ENCODE measurements around the gene PTPRM.

The PTPRM gene

GRCh38 chr18:8018701-8019331, 451.7 kb downstream of the PTPRM start:
- no peak for DNase-seq (ENCODE audit: low read depth in 1 of 2, low spot score in 1 of 2)
- no peak for TF ChIP-seq JUND (IDR thresholded peaks at IDR 0.05; ENCODE audit: low read depth)
- in situ Hi-C loops (cut with HindIII; ENCODE audit: low pct_unique_long_range_greater_than_20kb, low sequenced_read_pairs): no loop called here

GRCh38 chr18:8019600-8019999, 452.5 kb downstream of the PTPRM start:
- TF ChIP-seq JUND (IDR thresholded peaks at IDR 0.05; ENCODE audit: low read depth): no peak
- DNase-seq (ENCODE audit: low read depth in 1 of 2, low spot score in 1 of 2): no peak
- in situ Hi-C loops (cut with HindIII; ENCODE audit: low pct_unique_long_range_greater_than_20kb, low sequenced_read_pairs): no loop called here

GRCh38 chr18:8020132-8020846, 453.2 kb downstream of the PTPRM start:
- in situ Hi-C loops (cut with HindIII; ENCODE audit: low pct_unique_long_range_greater_than_20kb, low sequenced_read_pairs): no loop called here
- no peak for DNase-seq (ENCODE audit: low read depth in 1 of 2, low spot score in 1 of 2)
- TF ChIP-seq JUND (IDR thresholded peaks at IDR 0.05; ENCODE audit: low read depth): no peak

DNA sequence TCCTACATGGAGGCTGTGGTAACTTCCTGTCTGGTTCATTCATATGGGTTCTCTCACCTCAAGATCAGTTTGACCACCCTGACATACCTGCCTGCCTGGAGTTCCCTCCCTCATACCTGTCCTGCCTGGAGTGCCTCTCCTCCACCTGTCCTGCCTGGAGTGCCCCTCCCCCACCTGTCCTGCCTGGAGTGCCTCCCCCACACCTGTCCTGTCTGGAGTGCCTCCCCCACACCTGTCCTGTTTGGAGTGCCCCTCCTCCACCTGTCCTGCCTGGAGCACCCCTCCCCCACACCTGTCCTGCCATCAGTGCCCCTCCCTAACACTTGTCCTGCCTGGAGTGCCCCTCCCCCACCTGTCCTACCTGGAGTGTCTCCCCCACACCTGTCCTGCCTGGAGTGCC, 461.9 kb downstream of the PTPRM start:
- no peak for TF ChIP-seq JUND (IDR thresholded peaks at IDR 0.05; ENCODE audit: low read depth)
- DNase-seq (ENCODE audit: low read depth in 1 of 2, low spot score in 1 of 2): no peak
- in situ Hi-C loops (cut with HindIII; ENCODE audit: low pct_unique_long_range_greater_than_20kb, low sequenced_read_pairs): no loop called here

- no peak for TF ChIP-seq JUND (IDR thresholded peaks at IDR 0.05; ENCODE audit: low read depth)
- DNase-seq (ENCODE audit: low read depth in 1 of 2, low spot score in 1 of 2): no peak
- in situ Hi-C loops (cut with HindIII; ENCODE audit: low pct_unique_long_range_greater_than_20kb, low sequenced_read_pairs): no loop called here
These were observed 462.6 kb downstream of the PTPRM start for GRCh38 chr18:8029731-8030130.

- no peak for DNase-seq (ENCODE audit: low read depth in 1 of 2, low spot score in 1 of 2)
- in situ Hi-C loops (cut with HindIII; ENCODE audit: low pct_unique_long_range_greater_than_20kb, low sequenced_read_pairs): no loop called here
- TF ChIP-seq JUND (IDR thresholded peaks at IDR 0.05; ENCODE audit: low read depth): no peak
These were observed 463.1 kb downstream of the PTPRM start for GRCh38 chr18:8030201-8030600.

GRCh38 chr18:8031496-8031895, 464.4 kb downstream of the PTPRM start:
- in situ Hi-C loops (cut with HindIII; ENCODE audit: low pct_unique_long_range_greater_than_20kb, low sequenced_read_pairs): no loop called here
- no peak for TF ChIP-seq JUND (IDR thresholded peaks at IDR 0.05; ENCODE audit: low read depth)

DNA sequence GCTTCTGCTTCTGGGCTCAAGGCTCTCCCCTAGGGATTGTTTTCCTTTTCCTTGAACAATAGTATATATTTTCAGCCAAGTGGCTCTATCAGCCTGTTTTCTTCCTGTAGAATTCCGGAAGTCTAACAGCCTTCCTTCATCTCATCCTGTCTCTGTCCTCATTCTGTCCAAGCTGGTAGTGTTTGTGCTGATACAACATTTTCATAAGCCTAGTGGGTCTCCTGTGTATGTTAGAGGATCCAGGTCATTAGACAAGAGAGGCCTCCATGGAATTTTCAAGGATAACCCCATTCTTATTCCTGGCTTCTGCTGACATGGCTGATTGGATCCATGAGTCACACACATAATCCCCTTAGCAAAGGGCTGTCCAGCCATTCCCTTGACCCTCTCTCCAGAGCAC, 467.6 kb downstream of the PTPRM start:
- TF ChIP-seq JUND (IDR thresholded peaks at IDR 0.05; ENCODE audit: low read depth): no peak
- in situ Hi-C loops (cut with HindIII; ENCODE audit: low pct_unique_long_range_greater_than_20kb, low sequenced_read_pairs): no loop called here
- DNase-seq (ENCODE audit: low read depth in 1 of 2, low spot score in 1 of 2): no peak

More at GRCh38 chr18:8031496-8031895, 464.4 kb downstream of the PTPRM start:
- no peak for DNase-seq (ENCODE audit: low read depth in 1 of 2, low spot score in 1 of 2)

DNA sequence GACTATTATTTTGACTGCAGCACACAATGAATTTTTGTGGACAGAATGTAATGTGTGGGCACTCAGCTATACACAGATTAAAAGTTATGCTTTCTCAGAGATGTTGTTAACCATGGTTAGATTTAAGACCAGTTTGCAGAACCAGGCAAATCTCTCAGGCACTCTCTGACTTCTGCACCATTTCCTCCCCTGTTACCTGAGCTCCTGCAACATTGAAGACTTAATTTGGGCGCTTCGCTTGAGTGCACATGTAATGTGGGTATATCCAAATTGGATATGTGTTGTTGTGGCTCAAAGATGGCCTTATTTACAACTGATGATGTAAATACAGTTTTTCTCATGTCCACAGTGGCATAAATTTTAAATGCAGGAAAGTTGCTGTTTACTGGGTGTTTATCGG, 469.4 kb downstream of the PTPRM start:
- no peak for TF ChIP-seq JUND (IDR thresholded peaks at IDR 0.05; ENCODE audit: low read depth)
- DNase-seq (ENCODE audit: low read depth in 1 of 2, low spot score in 1 of 2): no peak
- in situ Hi-C loops (cut with HindIII; ENCODE audit: low pct_unique_long_range_greater_than_20kb, low sequenced_read_pairs): no loop called here

GRCh38 chr18:8037296-8037695, 470.2 kb downstream of the PTPRM start:
- in situ Hi-C loops (cut with HindIII; ENCODE audit: low pct_unique_long_range_greater_than_20kb, low sequenced_read_pairs): no loop called here
- no peak for TF ChIP-seq JUND (IDR thresholded peaks at IDR 0.05; ENCODE audit: low read depth)
- DNase-seq (ENCODE audit: low read depth in 1 of 2, low spot score in 1 of 2): no peak

- no peak for DNase-seq (ENCODE audit: low read depth in 1 of 2, low spot score in 1 of 2)
- in situ Hi-C loops (cut with HindIII; ENCODE audit: low pct_unique_long_range_greater_than_20kb, low sequenced_read_pairs): no loop called here
- no peak for TF ChIP-seq JUND (IDR thresholded peaks at IDR 0.05; ENCODE audit: low read depth)
These were observed 472.9 kb downstream of the PTPRM start for GRCh38 chr18:8040021-8040420.

GRCh38 chr18:8041526-8042111, 474.5 kb downstream of the PTPRM start:
- in situ Hi-C loops (cut with HindIII; ENCODE audit: low pct_unique_long_range_greater_than_20kb, low sequenced_read_pairs): no loop called here
- TF ChIP-seq JUND (IDR thresholded peaks at IDR 0.05; ENCODE audit: low read depth): no peak
- no peak for DNase-seq (ENCODE audit: low read depth in 1 of 2, low spot score in 1 of 2)

DNA sequence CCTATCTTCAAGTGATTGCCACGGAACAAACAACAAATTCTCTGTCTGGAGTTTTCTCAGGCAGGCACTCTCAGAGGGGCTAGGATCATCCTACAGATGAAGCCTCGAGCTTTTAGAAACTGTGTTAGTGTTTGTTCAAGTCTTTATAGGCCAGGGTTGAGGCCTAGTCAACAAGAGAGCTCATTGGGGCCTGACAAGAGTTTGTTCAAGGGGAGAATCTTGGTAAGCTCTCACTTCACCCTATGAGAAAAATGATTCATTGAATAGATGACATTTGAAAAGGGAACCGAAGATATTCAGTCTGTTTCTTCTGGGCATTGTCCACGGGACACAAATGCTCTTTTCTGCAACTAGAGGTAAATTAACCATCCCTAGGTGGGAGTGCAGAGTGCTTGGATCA, 476.9 kb downstream of the PTPRM start:
- no peak for DNase-seq (ENCODE audit: low read depth in 1 of 2, low spot score in 1 of 2)
- no peak for TF ChIP-seq JUND (IDR thresholded peaks at IDR 0.05; ENCODE audit: low read depth)
- in situ Hi-C loops (cut with HindIII; ENCODE audit: low pct_unique_long_range_greater_than_20kb, low sequenced_read_pairs): no loop called here
